Heart left ventricle (tissue), 13 donors: Measurements from ENCODE around the gene KRT17.

Experiments
- POLR2A ChIP-seq, 2 donors: fragments of 450-650 bp; IDR thresholded peaks; one replicate each; pipeline ENCODE4 v1.6.1; 2017; ENCODE audit warnings: antibody characterized with exemption in 2 of 2, mild to moderate bottlenecking in 2 of 2, moderate library complexity in 2 of 2
- TF ChIP-seq, protein P1 (sequence below), 12 donors: fragments of 200-600 bp; sonication (generic) in 4 of 12; IDR thresholded peaks; one replicate each; pipeline versions ENCODE4 v1.5.0 to v1.8.0; 2018 to 2022; ENCODE audit warnings: antibody characterized with exemption in 12 of 12, mild to moderate bottlenecking in 5 of 12
- donor health status: ischemic (EF 13 %, LVEDD 7.1; RV severe dilation, severe dysfunction).
- donor health status: DM: no; HTN: yes; CAD: no.
- donor health status: DM: no; HTN: no; CAD: no.
- donor health status: ischemic (EF 25% LVEDD 6.9; RV normal size, moderate dysfunction).
- donor health status: ischemic (EF 25% LVEDD 5.7; RV mildly dilated, moderate dysfunction).
- donor health status: ischemic (EF 35%, LVEDD 5.7; RV mildly dilated, moderate dysfunction).
- donor health status: nonischemic (EF 11% LVEDD 7.7; RV severe dilation, severe dysfunction).
- donor health status: DM: yes; HTN: yes; CAD: no.
- donor health status: PGD.
- donor health status: ischemic (EF 29% LVEDD 5.4; RV normal size, mild dysfunction).
- donor health status: nonischemic (EF 23%, LVEDD 6.1; RV moderate dilation, normal function).

DNA sequence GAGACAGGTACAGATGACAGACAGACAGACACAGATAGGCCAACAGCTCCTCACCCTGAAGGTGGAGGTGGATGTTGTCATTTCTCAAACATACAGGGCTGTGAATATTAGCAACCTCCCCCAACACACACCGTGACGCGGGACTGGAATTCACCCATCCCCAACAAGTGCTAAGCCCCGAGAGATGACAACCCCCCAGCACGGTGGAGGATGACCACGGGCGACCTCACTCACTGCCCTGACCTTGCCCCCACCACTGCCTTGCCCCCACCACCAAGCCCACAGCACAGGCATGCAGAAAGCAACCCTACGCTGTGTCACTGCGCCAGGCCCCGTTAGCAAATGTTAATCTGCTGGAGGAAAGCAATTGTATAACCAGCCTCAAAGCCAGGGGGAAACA, 4.9 kb upstream of the KRT17 start:
- TF ChIP-seq, protein P1, sequence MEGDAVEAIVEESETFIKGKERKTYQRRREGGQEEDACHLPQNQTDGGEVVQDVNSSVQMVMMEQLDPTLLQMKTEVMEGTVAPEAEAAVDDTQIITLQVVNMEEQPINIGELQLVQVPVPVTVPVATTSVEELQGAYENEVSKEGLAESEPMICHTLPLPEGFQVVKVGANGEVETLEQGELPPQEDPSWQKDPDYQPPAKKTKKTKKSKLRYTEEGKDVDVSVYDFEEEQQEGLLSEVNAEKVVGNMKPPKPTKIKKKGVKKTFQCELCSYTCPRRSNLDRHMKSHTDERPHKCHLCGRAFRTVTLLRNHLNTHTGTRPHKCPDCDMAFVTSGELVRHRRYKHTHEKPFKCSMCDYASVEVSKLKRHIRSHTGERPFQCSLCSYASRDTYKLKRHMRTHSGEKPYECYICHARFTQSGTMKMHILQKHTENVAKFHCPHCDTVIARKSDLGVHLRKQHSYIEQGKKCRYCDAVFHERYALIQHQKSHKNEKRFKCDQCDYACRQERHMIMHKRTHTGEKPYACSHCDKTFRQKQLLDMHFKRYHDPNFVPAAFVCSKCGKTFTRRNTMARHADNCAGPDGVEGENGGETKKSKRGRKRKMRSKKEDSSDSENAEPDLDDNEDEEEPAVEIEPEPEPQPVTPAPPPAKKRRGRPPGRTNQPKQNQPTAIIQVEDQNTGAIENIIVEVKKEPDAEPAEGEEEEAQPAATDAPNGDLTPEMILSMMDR (IDR thresholded peaks at IDR 0.05), result no peak
- TF ChIP-seq POLR2A (IDR thresholded peaks at IDR 0.05), result no peak
